ENCODE results near the gene MPO. TPM values are rescaled to one million over a fixed set of nuclear protein-coding genes. Genes with fewer than 3 reads are reported as not detected.

The MPO gene
- total RNA-seq, 1 donor from 2014 or later, result not detected

DNA sequence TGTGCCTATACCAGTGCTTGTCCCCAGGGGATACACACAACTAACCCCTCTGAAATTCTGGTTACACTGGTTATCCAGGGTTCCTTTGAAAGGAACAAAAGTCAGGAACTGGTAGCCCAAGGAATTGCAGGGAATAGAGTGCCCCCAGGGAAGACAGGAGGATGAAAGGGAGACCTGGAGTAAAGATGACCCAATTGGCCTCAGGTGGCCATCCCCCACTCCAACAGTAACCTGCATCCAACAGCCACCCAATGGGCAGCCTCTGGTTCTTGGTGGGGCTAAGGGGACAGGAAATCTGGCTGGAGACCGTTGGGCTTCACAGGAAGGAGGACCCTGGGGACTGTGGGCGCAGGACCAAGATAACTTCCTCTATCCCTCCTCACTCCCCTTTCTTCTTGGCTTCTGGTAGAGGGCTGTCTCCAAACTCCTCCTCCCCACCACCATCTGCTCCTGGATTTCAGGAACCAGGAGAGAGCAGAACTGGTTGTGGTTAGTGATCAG lies 826 bp upstream of the MPO start:
- Histone ChIP-seq H3K27me3 (no peaks in the 10 kb centered on the region), H3K9me3 (no peaks in the 10 kb centered on the region), H3K27ac (no peak overlapping the region), H3K36me3 (no peaks in the 10 kb centered on the region), H3K4me1 (peaks cover 10% of the 10 kb centered on the region), H3K4me3 (no peak overlapping the region)
- TF ChIP-seq POLR2A (IDR thresholded peaks at IDR 0.05) (no peak), CTCF (IDR thresholded peaks at IDR 0.05) (no peak), POLR2AphosphoS5 (IDR thresholded peaks at IDR 0.05; ENCODE audit: insufficient read depth in 1 of 2, low read depth in 1 of 2) (no peak)
- no peak for DNase-seq (ENCODE audit: extremely low spot score in 2 of 2)
- intact Hi-C loops (cut with DNase I), result no loop called here

DNA sequence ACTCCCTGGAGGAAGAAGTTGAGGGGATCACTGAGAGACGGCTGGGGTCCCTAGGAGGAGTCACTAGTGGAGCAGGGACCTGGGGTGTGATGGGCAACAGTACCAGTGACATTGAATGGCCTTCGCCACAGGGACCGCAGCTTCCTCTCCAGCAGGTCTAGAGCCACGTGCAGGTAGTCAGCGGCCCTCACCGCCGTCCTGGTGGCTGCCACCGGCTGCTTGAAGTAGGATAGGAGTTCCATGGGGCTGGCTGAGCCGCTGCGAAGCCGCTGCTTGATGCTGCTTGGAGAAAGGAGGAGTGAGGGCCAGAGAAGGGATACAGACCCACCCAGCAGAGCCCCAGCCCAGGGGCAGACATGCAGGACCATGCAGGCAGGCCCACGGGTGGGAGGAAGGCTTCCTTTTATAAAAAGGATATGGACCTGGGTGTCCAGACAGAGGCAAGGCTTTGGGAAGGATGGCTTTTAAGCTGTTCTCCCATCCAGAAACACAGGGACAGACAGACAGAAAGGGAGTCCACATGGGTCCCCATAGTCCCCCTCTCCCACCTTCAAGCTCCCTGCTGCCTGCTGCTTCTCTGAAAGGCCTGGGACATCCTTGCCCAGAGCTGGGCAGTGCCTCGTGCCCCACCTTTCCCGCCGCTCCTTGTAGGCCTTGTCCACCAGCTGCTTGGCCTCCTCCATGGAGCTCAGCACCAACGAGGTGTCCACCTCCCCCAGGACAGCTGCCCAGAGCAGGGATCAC lies 827 bp downstream of the MPO start:
- no peak overlapping the region for H3K27ac ChIP-seq
- no peak for DNase-seq (ENCODE audit: extremely low spot score in 2 of 2)
- no peaks in the 10 kb centered on the region for H3K9me3 ChIP-seq
- peaks cover 10% of the 10 kb centered on the region for H3K4me1 ChIP-seq
- intact Hi-C loops (cut with DNase I), result no loop called here
- TF ChIP-seq POLR2A (IDR thresholded peaks at IDR 0.05), result no peak
- no peak for TF ChIP-seq POLR2AphosphoS5 (IDR thresholded peaks at IDR 0.05; ENCODE audit: insufficient read depth in 1 of 2, low read depth in 1 of 2)
- no peak for TF ChIP-seq CTCF (IDR thresholded peaks at IDR 0.05)
- no peaks in the 10 kb centered on the region for H3K36me3 ChIP-seq
- no peaks in the 10 kb centered on the region for H3K27me3 ChIP-seq
- no peak overlapping the region for H3K4me3 ChIP-seq

GRCh38 chr17:58279016-58279711 lies 1.6 kb downstream of the MPO start:
- Histone ChIP-seq H3K27ac (no peak overlapping the region), H3K4me1 (peaks cover 10% of the 10 kb centered on the region), H3K4me3 (peak overlapping the region in 1 of 2 donors; percentile 6), H3K9me3 (no peaks in the 10 kb centered on the region), H3K36me3 (no peaks in the 10 kb centered on the region), H3K27me3 (no peaks in the 10 kb centered on the region)
- intact Hi-C loops (cut with DNase I), result no loop called here
- DNase-seq (ENCODE audit: extremely low spot score in 2 of 2), result no peak
- TF ChIP-seq POLR2A (IDR thresholded peaks at IDR 0.05) (no peak), CTCF (IDR thresholded peaks at IDR 0.05) (no peak), POLR2AphosphoS5 (IDR thresholded peaks at IDR 0.05; ENCODE audit: insufficient read depth in 1 of 2, low read depth in 1 of 2) (no peak)

DNA sequence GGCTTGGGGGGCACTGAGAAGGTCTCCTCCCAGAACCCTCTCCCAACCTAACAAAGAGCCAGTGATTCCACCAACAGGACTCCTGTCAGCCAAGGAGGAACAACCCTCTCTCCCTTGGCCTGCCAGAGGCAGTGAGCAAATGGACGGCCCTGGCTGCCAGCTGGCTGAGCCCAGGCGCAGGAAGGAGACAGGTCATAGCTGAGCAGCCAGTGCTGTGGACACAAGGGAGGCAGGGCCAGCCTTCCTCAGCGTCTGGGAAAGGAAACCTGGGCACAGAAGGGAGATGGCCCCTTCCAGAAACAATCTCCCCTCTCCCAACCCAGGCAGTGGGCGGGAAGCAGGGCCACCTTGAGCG lies 2.1 kb downstream of the MPO start:
- Histone ChIP-seq H3K27me3 (no peaks in the 10 kb centered on the region), H3K4me1 (peaks cover 10% of the 10 kb centered on the region), H3K27ac (no peak overlapping the region), H3K4me3 (no peak overlapping the region), H3K36me3 (no peaks in the 10 kb centered on the region), H3K9me3 (no peaks in the 10 kb centered on the region)
- no peak for TF ChIP-seq CTCF (IDR thresholded peaks at IDR 0.05)
- TF ChIP-seq POLR2A (IDR thresholded peaks at IDR 0.05), result no peak
- TF ChIP-seq POLR2AphosphoS5 (IDR thresholded peaks at IDR 0.05; ENCODE audit: insufficient read depth in 1 of 2, low read depth in 1 of 2), result no peak
- intact Hi-C loops (cut with DNase I), result no loop called here
- DNase-seq (ENCODE audit: extremely low spot score in 2 of 2), result no peak

Measured in vagina (tissue), 2 donors.